GM23248 (cell line): ENCODE results near the gene KCNC1. TPM values are rescaled to one million over a fixed set of nuclear protein-coding genes. Genes with fewer than 3 reads are reported as not detected.

Experiments
- DNase-seq: peaks from one replicate; pipeline ENCODE4 v3.0.0-alpha.2; 2015
- H2AFZ ChIP-seq: fragments of 200-600 bp; sonication (generic); 2 replicates; pipeline ENCODE4 v1.6.1; 2016; ENCODE audit warnings: antibody characterized with exemption
- H3F3A ChIP-seq: fragments of 200-600 bp; sonication (generic); 2 replicates; pipeline ENCODE4 v1.6.1; 2016; ENCODE audit warnings: mild to moderate bottlenecking, antibody characterized with exemption, mixed run types; ENCODE audit not compliant: insufficient read depth
- H3K27ac ChIP-seq: fragments of 200-600 bp; sonication (generic); 2 replicates; pipeline ENCODE4 v1.5.1; 2016; ENCODE audit warnings: mild to moderate bottlenecking
- H3K27me3 ChIP-seq: fragments of 200-600 bp; sonication (generic); replicated peaks from 2 replicates; pipeline ENCODE4 v1.6.1; 2016; ENCODE audit warnings: mild to moderate bottlenecking; ENCODE audit not compliant: insufficient read depth
- H3K36me3 ChIP-seq: fragments of 200-600 bp; sonication (generic); 2 replicates; pipeline ENCODE4 v1.6.1; 2016; ENCODE audit warnings: low read depth, mild to moderate bottlenecking
- H3K4me1 ChIP-seq: fragments of 200-600 bp; sonication (generic); 2 replicates; pipeline ENCODE4 v1.6.1; 2016; ENCODE audit warnings: mild to moderate bottlenecking; ENCODE audit not compliant: insufficient read depth
- H3K4me2 ChIP-seq: fragments of 200-600 bp; sonication (generic); one replicate; pipeline ENCODE4 v1.6.1; 2016; ENCODE audit warnings: mild to moderate bottlenecking; ENCODE audit not compliant: unreplicated experiment
- H3K4me3 ChIP-seq: fragments of 200-600 bp; sonication (generic); 2 replicates; pipeline ENCODE4 v1.5.1; 2016; ENCODE audit warnings: mild to moderate bottlenecking
- H3K79me2 ChIP-seq: fragments of 200-600 bp; sonication (generic); 2 replicates; pipeline ENCODE4 v1.6.1; 2016; ENCODE audit warnings: mild to moderate bottlenecking; ENCODE audit not compliant: insufficient read depth
- H3K9ac ChIP-seq: fragments of 200-600 bp; sonication (generic); 2 replicates; pipeline ENCODE4 v1.6.1; 2016; ENCODE audit warnings: mild to moderate bottlenecking
- H3K9me2 ChIP-seq: fragments of 200-600 bp; sonication (generic); 2 replicates; pipeline ENCODE4 v1.6.1; 2016; ENCODE audit warnings: mixed run types, mild to moderate bottlenecking, moderate library complexity; ENCODE audit not compliant: insufficient read depth
- H3K9me3 ChIP-seq: fragments of 200-600 bp; sonication (generic); one replicate; pipeline ENCODE4 v1.6.1; 2017; ENCODE audit warnings: low read depth
- H4K20me1 ChIP-seq: fragments of 200-600 bp; sonication (generic); 2 replicates; pipeline ENCODE4 v1.6.0; 2016; ENCODE audit not compliant: insufficient read depth
- EZH2 ChIP-seq: fragments of 200-600 bp; sonication (generic); IDR thresholded peaks from 2 replicates; pipeline ENCODE4 v1.6.1; 2018; ENCODE audit warnings: antibody characterized with exemption, mild to moderate bottlenecking; ENCODE audit not compliant: insufficient read depth, poor library complexity, severe bottlenecking
- EZH2phosphoT487 ChIP-seq: fragments of 200-600 bp; sonication (generic); IDR thresholded peaks from 2 replicates; pipeline ENCODE4 v1.6.1; 2018; ENCODE audit warnings: antibody characterized with exemption, moderate library complexity, mild to moderate bottlenecking, low read depth; ENCODE audit not compliant: insufficient read depth
- WGBS, 2 experiments: methylation state at CpG; one replicate each; pipeline ENCODE4 v1.1.6; 2015 to 2017; ENCODE audit warnings: low lambda C conversion rate in 2 of 2, low coverage in 1 of 2; ENCODE audit errors: missing lambda C conversion rate in 2 of 2; 5-methylcytosine and 5-hydroxymethylcytosine counted together
- in situ Hi-C: fragments of 300-500 bp; cut with MboI; formaldehyde crosslinking; loops from 2 replicates; pipeline ENCODE4 v1.15.0; 2020
- polyA plus RNA-seq: library from polyadenylated mRNA; unstranded; fragments of >200 nt; fragmentation: Nextera tagmentation; extraction: Ambion mirVana; gene quantifications from 2 replicates; pipeline ENCODE4 v1.2.1, GENCODE V29; 2016
- total RNA-seq: library from RNA; depleted of rRNA; stranded (reverse); fragments of >200 nt; shearing (Covaris generic); gene quantifications from 2 replicates; pipeline ENCODE4 v1.2.3, GENCODE V29; 2014

Gene KCNC1
- total and polyA plus RNA-seq, 2 experiments from 2014 or later, result not detected

GRCh38 chr11:17721242-17721999, 13.2 kb upstream of the KCNC1 start:
- 7 to 8% methylated on average over 45 to 56 of the region's 56 CpGs for WGBS, 2 experiments
- H3K9ac ChIP-seq, result no peak overlapping the region
- H3K79me2 ChIP-seq, result no peaks in the 10 kb centered on the region
- no peaks in the 10 kb centered on the region for H4K20me1 ChIP-seq
- H3K36me3 ChIP-seq, result no peaks in the 10 kb centered on the region
- no peaks in the 10 kb centered on the region for H3K9me2 ChIP-seq
- in situ Hi-C loops, result loop anchor here (10.0 kb wide), 1 partner anchor 117 kb away; no protein-coding TSS in a partner anchor
- no peaks in the 10 kb centered on the region for H3K9me3 ChIP-seq
- no peaks in the 10 kb centered on the region for H3F3A ChIP-seq
- peak; percentile 48 for TF ChIP-seq EZH2
- no peak for TF ChIP-seq EZH2phosphoT487
- H3K4me3 ChIP-seq, result no peak overlapping the region
- H3K27me3 ChIP-seq, result peaks cover 74% of the 10 kb centered on the region
- H3K27ac ChIP-seq, result no peak overlapping the region
- no peaks in the 10 kb centered on the region for H3K4me1 ChIP-seq
- no peak overlapping the region for H2AFZ ChIP-seq
- no peak overlapping the region for H3K4me2 ChIP-seq
- DNase-seq, result peak; percentile 12

GRCh38 chr11:17722000-17722643, 12.5 kb upstream of the KCNC1 start:
- no peaks in the 10 kb centered on the region for H4K20me1 ChIP-seq
- no peaks in the 10 kb centered on the region for H3K4me1 ChIP-seq
- H3K27ac ChIP-seq, result no peak overlapping the region
- H3K4me2 ChIP-seq, result no peak overlapping the region
- no peaks in the 10 kb centered on the region for H3K9me3 ChIP-seq
- no peak overlapping the region for H2AFZ ChIP-seq
- TF ChIP-seq EZH2 (peak; percentile 48), EZH2phosphoT487 (no peak)
- H3K36me3 ChIP-seq, result no peaks in the 10 kb centered on the region
- no peaks in the 10 kb centered on the region for H3K79me2 ChIP-seq
- DNase-seq, result peak; percentile 56
- H3K9ac ChIP-seq, result no peak overlapping the region
- in situ Hi-C loops, result loop anchor here (10.0 kb wide), 1 partner anchor 117 kb away; no protein-coding TSS in a partner anchor
- no peak overlapping the region for H3K4me3 ChIP-seq
- no peaks in the 10 kb centered on the region for H3K9me2 ChIP-seq
- H3K27me3 ChIP-seq, result peaks cover 72% of the 10 kb centered on the region
- no peaks in the 10 kb centered on the region for H3F3A ChIP-seq
- WGBS, 2 experiments, result 8 to 12% methylated on average over 25 of the region's 25 CpGs

GRCh38 chr11:17724020-17724908, 10.3 kb upstream of the KCNC1 start:
- Histone ChIP-seq H3K4me3 (no peak overlapping the region), H4K20me1 (no peaks in the 10 kb centered on the region), H3K4me1 (no peaks in the 10 kb centered on the region), H3K9me2 (no peaks in the 10 kb centered on the region), H3K4me2 (no peak overlapping the region), H3K27me3 (peaks cover 54% of the 10 kb centered on the region), H3K9ac (no peak overlapping the region), H3K36me3 (no peaks in the 10 kb centered on the region), H2AFZ (no peak overlapping the region), H3K27ac (no peak overlapping the region), H3K79me2 (no peaks in the 10 kb centered on the region), H3F3A (no peaks in the 10 kb centered on the region), H3K9me3 (no peaks in the 10 kb centered on the region)
- TF ChIP-seq EZH2 (no peak), EZH2phosphoT487 (no peak)
- no peak for DNase-seq
- in situ Hi-C loops, result loop anchor here (10.0 kb wide), 1 partner anchor 119 kb away; no protein-coding TSS in a partner anchor
- 48 to 53% methylated on average over 10 of the region's 10 CpGs for WGBS, 2 experiments

GRCh38 chr11:17725174-17725573, 9.4 kb upstream of the KCNC1 start:
- Histone ChIP-seq H3K27ac (no peak overlapping the region), H3K9ac (no peak overlapping the region), H3K9me2 (no peaks in the 10 kb centered on the region), H3K4me3 (no peak overlapping the region), H3K4me1 (no peaks in the 10 kb centered on the region), H4K20me1 (no peaks in the 10 kb centered on the region), H3K9me3 (no peaks in the 10 kb centered on the region), H2AFZ (no peak overlapping the region), H3K27me3 (peaks cover 54% of the 10 kb centered on the region), H3K4me2 (no peak overlapping the region), H3F3A (no peaks in the 10 kb centered on the region), H3K79me2 (no peaks in the 10 kb centered on the region), H3K36me3 (no peaks in the 10 kb centered on the region)
- in situ Hi-C loops, result loop anchor here (10.0 kb wide), 1 partner anchor 120 kb away; no protein-coding TSS in a partner anchor
- WGBS, 2 experiments, result 65 to 80% methylated on average over 2 of the region's 2 CpGs
- no peak for DNase-seq
- TF ChIP-seq EZH2 (no peak), EZH2phosphoT487 (no peak)
